Mesenteric fat pad (tissue), 1 donor: ENCODE data around the gene C3orf20. TPM values are rescaled to one million over a fixed set of nuclear protein-coding genes. Genes with fewer than 3 reads are reported as not detected.

ENCODE experiments used
- DNase-seq: peaks from one replicate; pipeline ENCODE4 v3.0.0-alpha.2; 2020; ENCODE audit warnings: low spot score
- total RNA-seq: library from RNA; stranded (reverse); fragmentation: NEBNext Ultra II Directional; extraction: Animal tissue kit (Norgen Biotek cat#: 25700); gene quantifications from one replicate; pipeline ENCODE4 v1.2.1, GENCODE V29; 2021
- donor health status: DM: yes; HTN: yes; CAD: no.

The C3orf20 gene
- total RNA-seq, 1 donor from 2014 or later, result 0.16 TPM

GRCh38 chr3:14698601-14699244 lies 23.8 kb downstream of the C3orf20 start:
- DNase-seq, result no peak

- DNase-seq, result no peak
These were observed 24.7 kb downstream of the C3orf20 start for GRCh38 chr3:14699643-14700042.

- DNase-seq, result no peak
These were observed 25.9 kb downstream of the C3orf20 start for GRCh38 chr3:14700891-14701290.

- no peak for DNase-seq
These were observed 26.7 kb downstream of the C3orf20 start for GRCh38 chr3:14701676-14702075.

- DNase-seq, result no peak
These were observed 28.3 kb downstream of the C3orf20 start for GRCh38 chr3:14703128-14703750.

- no peak for DNase-seq
These were observed 28.9 kb downstream of the C3orf20 start for GRCh38 chr3:14703791-14704190.

- no peak for DNase-seq
These were observed 31.2 kb downstream of the C3orf20 start for GRCh38 chr3:14706096-14706495.

GRCh38 chr3:14716591-14716990 lies 41.6 kb downstream of the C3orf20 start:
- no peak for DNase-seq

- no peak for DNase-seq
These were observed 42.4 kb downstream of the C3orf20 start for GRCh38 chr3:14717307-14717706.

GRCh38 chr3:14718539-14718938 lies 43.6 kb downstream of the C3orf20 start:
- no peak for DNase-seq

- no peak for DNase-seq
These were observed 44.1 kb downstream of the C3orf20 start for GRCh38 chr3:14719006-14719405.

- DNase-seq, result no peak
These were observed 46.4 kb downstream of the C3orf20 start for GRCh38 chr3:14721126-14721864.

GRCh38 chr3:14725013-14725412 lies 50.1 kb downstream of the C3orf20 start:
- no peak for DNase-seq

GRCh38 chr3:14725564-14726440 lies 50.9 kb downstream of the C3orf20 start:
- no peak for DNase-seq

GRCh38 chr3:14726441-14726780 lies 51.5 kb downstream of the C3orf20 start:
- no peak for DNase-seq

GRCh38 chr3:14728113-14728512 lies 53.2 kb downstream of the C3orf20 start:
- no peak for DNase-seq

GRCh38 chr3:14730703-14731382 lies 55.9 kb downstream of the C3orf20 start:
- no peak for DNase-seq

GRCh38 chr3:14740983-14741382 lies 66.0 kb downstream of the C3orf20 start:
- no peak for DNase-seq

GRCh38 chr3:14741510-14741909 lies 66.6 kb downstream of the C3orf20 start:
- no peak for DNase-seq

GRCh38 chr3:14744556-14744955 lies 69.6 kb downstream of the C3orf20 start:
- DNase-seq, result no peak

- DNase-seq, result no peak
These were observed 75.7 kb downstream of the C3orf20 start for GRCh38 chr3:14750650-14751049.
